Tongue (tissue), 2 donors: ENCODE results near the gene NSUN7. TPM values are rescaled to one million over a fixed set of nuclear protein-coding genes. Genes with fewer than 3 reads are reported as not detected.

Experiments used
- DNase-seq: peaks from one replicate; pipeline ENCODE4 v3.0.0-alpha.2; 2015
- total RNA-seq: library from RNA; depleted of rRNA; stranded (reverse); fragments of >200 nt; gene quantifications from one replicate; pipeline ENCODE4 v1.2.3, GENCODE V29; 2014

The NSUN7 gene
- total RNA-seq, 1 donor from 2014 or later: 3.5 TPM

GRCh38 chr4:40822420-40823166 is 72.8 kb downstream of the NSUN7 start:
- no peak for DNase-seq

- DNase-seq: no peak
Observed at GRCh38 chr4:40825014-40825838, 75.5 kb downstream of the NSUN7 start.

GRCh38 chr4:40826821-40827220 is 77.1 kb downstream of the NSUN7 start:
- no peak for DNase-seq

- DNase-seq: no peak
Observed at GRCh38 chr4:40827758-40828157, 78.0 kb downstream of the NSUN7 start.

- DNase-seq: no peak
Observed at GRCh38 chr4:40828661-40829060, 78.9 kb downstream of the NSUN7 start.

GRCh38 chr4:40829586-40829985 is 79.8 kb downstream of the NSUN7 start:
- DNase-seq: no peak

- DNase-seq: no peak
Observed at GRCh38 chr4:40831146-40831907, 81.6 kb downstream of the NSUN7 start.

GRCh38 chr4:40832175-40832574 is 82.4 kb downstream of the NSUN7 start:
- no peak for DNase-seq

GRCh38 chr4:40833212-40833611 is 83.5 kb downstream of the NSUN7 start:
- no peak for DNase-seq

GRCh38 chr4:40837094-40837870 is 87.5 kb downstream of the NSUN7 start:
- DNase-seq: no peak

GRCh38 chr4:40838742-40839141 is 89.0 kb downstream of the NSUN7 start:
- no peak for DNase-seq

- DNase-seq: peak; percentile 32
Observed at GRCh38 chr4:40840255-40840984, 90.7 kb downstream of the NSUN7 start.

- peak; percentile 80 for DNase-seq
Observed at GRCh38 chr4:40840985-40841571, 91.3 kb downstream of the NSUN7 start.

GRCh38 chr4:40842318-40842717 is 92.6 kb downstream of the NSUN7 start:
- DNase-seq: peak; percentile 15

- DNase-seq: no peak
Observed at GRCh38 chr4:40842725-40843423, 93.1 kb downstream of the NSUN7 start.

GRCh38 chr4:40843696-40844095 is 93.9 kb downstream of the NSUN7 start:
- DNase-seq: no peak

GRCh38 chr4:40844261-40844660 is 94.5 kb downstream of the NSUN7 start:
- DNase-seq: no peak

GRCh38 chr4:40845154-40845835 is 95.5 kb downstream of the NSUN7 start:
- peak; percentile 43 for DNase-seq

- DNase-seq: no peak
Observed at GRCh38 chr4:40846532-40846931, 96.8 kb downstream of the NSUN7 start.

GRCh38 chr4:40848251-40848650 is 98.5 kb downstream of the NSUN7 start:
- DNase-seq: no peak
